HG02763 (cell line): ENCODE results near the gene VANGL2.
A peak's percentile ranks its signal among the peaks of the same experiment; 100 is the strongest.
"Not testable (repeated sequence)": the region's sequence is repeated elsewhere in the genome, so short reads cannot be mapped to it uniquely, and the experiment has no call there.

ENCODE experiments used
- ATAC-seq: cut with Tn5 transposase; IDR thresholded peaks from one replicate; pipeline ENCODE4 v1.9.1; 2021; ENCODE audit warnings: mild to moderate bottlenecking, moderate library complexity; ENCODE audit not compliant: unreplicated experiment

Gene VANGL2

DNA sequence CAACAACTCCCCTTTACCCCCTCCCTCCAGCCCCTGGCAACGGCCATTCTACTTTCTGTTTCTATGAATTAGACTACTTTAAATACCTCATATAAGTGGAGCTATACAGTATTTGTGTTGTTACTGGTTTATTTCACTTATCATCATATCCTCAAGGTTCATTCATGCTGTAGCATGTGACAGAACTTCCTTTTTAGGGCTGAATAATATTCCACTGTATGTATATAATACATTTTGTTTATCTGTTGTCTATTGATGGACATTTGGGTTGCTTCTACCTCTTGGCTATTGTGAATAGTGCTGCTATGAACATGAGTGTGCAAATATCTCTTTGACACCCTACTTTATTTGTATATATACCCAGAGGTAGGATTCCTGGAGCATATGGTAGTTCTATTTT lies 31.3 kb upstream of the VANGL2 start:
- no peak for ATAC-seq

DNA sequence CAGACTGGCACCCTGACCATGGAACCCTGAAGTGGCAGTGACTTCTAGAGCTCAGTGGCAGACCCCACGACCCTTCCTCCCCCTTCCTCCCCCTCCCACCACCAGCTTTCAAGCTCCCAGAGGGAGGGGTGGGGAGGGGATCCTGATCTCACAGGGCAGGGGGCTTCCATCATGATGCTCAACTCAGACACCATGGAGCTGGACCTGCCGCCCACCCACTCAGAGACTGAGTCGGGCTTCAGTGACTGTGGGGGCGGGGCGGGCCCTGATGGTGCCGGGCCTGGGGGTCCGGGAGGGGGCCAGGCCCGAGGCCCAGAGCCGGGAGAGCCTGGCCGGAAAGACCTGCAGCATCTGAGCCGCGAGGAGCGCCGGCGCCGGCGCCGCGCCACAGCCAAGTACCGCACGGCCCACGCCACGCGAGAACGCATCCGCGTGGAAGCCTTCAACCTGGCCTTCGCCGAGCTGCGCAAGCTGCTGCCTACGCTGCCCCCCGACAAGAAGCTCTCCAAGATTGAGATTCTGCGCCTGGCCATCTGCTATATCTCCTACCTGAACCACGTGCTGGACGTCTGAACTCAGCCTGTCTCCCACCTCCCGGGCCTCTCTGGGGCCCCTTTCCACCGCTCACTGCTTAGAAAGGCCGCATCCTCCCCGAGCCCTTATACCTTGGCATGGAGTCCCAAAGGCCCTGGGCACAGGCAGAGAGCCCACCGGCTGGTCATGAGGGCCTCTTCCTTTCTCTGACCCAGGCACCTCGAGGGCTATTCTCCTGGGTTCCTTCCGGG lies 29.6 kb upstream of the VANGL2 start:
- ATAC-seq: no peak

DNA sequence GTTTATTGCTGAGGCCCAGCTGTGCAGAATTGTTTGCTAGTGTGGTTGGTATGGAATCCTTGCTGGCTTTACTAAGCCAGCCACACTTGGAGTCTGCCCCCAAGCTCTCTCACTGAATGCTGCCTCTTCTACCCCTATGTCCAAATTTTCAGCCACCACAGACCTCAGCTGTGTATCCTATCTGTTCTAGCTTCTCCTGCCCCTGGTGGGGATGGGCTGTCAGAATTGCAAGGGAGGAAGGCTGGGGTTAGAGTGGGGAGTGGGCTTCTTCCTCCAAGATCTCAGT lies 29.1 kb upstream of the VANGL2 start:
- no peak for ATAC-seq

DNA sequence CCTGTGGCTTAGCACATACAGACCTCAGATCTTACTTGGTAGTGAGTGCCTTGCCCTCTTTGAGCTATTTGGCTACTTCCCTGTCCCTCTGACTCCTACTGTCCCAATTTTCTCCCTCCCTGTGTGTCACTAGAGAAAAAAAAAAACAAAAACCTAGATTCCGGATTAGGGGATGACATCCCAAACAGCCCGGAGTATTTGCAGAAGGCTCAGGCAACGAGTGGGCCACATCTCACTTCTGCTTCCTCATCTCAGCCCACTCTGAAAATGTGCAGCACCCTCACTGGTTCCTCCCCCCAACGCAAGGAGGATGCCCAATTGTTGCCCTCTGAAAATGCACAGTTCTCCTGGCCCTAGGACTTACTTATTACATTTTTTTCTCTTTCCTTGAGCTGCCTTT lies 28.6 kb upstream of the VANGL2 start:
- ATAC-seq: no peak

DNA sequence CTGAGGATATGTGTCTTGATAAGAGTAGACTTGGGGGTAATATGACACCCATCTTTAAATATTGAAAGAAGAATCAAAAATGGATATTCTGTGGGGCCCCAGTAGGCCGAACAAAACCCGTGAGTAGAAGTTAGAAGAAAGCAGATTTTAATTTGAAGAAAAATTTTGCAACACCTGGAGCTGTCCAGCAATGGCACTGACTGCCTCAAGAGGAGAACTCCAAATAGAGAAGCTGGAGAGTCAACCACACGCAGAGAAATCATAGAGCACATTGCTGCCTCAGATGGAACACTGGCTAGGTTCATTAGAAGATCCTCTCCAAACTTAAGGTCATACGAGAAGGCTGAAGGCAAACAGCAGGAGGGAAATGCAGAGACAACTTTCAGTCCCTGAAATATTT lies 26.7 kb upstream of the VANGL2 start:
- no peak for ATAC-seq

DNA sequence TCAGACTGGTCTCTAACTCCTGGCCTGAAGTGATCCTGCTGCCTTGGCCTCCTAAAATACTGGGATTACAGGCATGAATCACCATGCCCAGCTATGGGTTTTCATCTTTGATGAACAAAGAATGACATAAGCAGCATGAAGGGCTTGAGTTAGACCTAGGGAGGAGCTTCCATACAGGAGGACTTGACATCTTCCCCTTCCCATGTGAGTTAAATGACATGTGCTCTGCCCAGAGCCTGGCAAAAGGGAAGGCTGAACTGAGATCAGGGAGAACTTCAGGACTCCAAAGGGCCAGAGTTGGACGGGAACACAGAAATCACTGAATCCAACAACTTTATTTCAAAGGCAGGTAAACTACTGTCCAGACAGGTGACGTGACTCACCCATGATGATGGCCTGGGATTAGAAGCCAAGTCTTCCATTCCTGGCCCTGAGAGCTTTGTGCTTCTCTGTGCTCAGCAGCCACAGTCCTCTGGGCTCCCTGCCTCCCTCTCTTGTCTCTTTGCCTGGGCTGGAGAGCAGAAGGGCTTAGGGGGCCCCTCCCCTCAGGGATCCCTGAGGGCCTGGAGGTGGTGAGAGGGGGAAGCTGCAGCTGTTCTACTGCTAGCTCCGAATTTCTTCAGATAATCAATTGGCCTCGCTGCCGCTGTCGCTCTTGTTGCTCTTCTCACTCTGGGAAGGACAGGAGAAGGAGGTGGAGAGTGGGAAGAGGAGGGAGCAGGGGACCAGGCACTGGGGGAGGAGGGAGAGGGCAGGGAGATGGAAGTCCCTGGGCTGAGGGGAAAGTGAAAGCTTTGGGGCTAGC lies 25.9 kb upstream of the VANGL2 start:
- no peak for ATAC-seq

DNA sequence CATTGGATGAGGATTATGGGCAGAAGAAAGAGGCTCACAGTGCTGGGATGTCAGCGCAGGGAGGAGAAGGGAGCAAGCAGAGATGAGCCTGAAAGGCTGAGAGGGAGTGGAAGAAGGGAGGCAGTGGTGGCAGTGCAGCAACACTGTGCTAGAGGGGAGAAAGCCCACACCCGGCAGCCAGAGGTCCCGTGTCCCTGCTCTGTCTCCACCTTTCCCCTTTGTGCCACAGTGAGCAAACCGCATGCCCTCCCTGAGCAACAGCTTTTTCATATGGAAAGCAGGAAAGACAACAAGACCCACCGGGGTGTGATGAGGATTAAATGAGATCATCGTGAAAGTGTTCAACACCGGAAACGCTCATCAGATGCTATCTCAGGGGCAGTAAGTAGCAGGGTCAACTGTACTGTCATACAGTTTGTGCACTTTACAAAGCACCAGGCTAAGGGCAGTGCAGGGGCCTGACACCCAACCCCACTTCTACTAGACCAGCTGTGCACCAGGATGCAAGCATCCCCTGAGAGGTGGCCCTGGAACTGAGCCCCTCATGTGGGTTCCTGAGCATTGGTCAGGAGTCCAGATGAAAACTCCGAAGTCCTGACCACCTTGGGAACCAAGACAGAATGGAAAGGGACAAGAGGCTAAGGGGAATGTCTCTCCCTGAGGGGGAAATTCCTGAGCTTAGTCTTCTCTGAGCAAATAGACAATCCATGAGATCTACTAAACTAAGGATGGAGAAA lies 24.4 kb upstream of the VANGL2 start:
- ATAC-seq: no peak

DNA sequence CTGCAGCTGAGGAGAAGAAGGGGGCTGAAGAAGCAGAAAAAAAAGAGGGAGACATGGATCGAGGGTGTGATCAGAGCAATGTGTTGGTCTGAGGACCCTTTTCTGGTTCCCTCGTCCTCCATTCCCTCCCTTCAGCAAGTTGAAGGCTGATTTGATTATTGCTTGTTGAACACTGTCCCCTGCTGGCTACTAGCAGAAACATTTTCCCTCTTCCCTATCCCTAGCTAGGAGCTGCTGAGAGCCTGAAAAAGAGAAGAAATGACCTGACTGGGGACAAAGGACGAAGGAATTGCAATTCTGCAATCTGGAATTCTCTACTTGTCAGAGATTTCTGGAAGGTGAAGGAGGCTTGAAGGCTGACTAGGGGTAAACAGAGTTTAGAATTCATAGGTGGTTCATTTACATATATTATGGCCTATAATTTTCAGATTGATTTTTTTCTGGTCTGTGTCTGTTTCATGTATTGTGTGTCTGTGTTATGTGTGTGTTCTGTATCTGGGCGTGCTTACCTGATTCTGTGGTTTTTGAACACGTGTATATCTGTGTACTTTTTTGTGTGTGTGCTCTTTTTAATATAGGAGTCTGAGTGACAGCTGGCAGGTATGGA lies 23.7 kb upstream of the VANGL2 start:
- ATAC-seq: peak; percentile 43

DNA sequence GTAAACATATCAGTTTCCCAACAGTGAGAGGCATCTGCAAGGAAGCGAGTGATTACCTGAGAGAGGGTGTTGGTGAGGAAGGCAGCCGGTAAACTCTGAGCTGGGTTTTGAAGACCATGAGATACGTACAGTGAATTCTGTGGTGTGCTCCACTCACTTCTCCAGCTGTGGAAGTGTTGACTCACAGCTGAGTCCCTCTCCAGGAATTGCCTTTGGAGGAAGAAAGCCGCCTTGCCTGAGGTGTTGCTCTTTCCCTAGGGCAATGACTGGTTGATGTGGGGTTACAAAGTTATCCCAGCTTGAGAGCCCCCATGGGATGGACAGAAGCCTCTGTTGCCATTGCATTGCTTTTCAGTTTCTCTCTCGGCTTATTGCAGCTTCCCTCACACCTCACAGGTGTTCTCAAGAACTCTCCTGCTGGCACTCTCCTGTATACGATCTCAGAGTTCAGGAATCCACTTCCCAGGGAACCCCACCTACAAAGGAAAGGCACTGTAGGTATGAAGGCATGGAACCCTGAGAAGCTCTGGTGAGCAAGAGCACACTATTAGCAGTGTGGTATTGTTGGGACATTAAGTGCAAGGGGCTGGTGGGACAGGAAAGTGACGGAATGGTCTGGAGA lies 22.7 kb upstream of the VANGL2 start:
- no peak for ATAC-seq

DNA sequence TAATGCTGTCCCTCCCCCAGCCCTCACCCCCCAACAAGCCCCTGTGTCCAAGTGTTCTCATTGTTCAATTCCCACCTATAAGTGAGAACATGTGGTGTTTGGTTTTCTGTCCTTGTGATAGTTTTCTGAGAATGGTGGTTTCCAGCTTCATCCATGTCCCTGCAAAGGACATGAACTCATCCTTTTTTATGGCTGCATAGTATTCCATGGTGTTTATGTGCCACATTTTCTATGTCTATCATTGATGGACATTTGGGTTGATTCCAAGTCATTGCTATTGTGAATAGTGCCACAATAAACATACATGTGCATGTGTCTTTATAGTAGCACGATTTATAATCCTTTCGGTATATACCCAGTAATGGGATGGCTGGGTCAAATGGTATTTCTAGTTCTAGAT lies 15.6 kb upstream of the VANGL2 start:
- not testable (repeated sequence) for ATAC-seq

DNA sequence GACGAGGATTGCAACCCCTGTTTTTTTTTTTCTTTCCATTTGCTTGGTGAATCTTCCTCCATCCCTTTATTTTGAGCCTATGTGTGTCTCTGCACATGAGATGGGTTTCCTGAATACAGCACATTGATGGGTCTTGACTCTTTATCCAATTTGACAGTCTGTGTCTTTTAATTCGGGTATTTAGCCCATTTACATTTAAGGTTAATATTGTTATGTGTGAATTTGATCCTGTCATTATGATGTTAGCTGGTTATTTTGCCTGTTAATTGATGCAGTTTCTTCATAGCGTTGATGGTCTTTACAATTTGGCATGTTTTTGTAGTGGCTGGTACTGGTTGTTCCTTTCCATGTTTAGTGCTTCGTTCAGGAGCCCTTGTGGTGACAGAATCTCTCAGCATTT lies 12.0 kb upstream of the VANGL2 start:
- not testable (repeated sequence) for ATAC-seq

DNA sequence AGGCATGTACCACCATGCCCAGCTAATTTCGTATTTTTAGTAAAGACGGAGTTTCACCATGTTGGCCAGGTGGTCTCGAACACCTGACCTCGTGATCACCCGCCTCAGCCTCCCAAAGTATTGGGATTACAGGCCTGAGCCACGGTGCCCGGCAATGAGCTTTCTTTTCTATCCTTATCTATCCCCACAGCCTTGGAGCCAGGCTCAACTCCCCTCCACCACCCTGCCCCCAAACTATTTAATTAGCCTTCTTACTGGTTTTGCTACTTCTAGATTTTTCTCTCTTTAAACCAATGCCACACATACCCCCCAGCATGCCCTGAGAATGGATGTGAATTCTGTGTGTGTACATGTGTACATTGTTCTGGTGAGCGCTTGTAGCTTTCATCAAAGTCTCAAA lies 5.7 kb upstream of the VANGL2 start:
- no peak for ATAC-seq

DNA sequence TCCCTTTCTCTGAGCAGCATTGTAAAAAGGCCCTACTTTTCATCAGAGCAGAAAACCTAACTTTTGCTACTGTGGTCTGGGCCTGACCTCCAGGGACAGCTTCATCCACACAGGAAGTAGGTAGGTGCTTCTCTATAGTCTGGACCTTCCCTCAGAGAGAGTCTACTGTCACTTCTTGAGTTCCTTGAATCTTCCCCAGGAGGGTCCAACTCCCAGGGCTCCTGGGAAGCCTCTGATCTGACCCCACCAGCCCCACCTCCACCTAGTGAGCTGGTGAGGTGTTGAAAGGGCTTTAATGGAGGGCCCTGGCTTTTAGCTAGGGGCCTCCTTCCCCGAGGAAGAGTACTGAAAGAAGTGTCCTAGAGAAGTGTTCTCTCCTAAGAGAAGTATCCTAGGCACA lies 2.7 kb upstream of the VANGL2 start:
- no peak for ATAC-seq

DNA sequence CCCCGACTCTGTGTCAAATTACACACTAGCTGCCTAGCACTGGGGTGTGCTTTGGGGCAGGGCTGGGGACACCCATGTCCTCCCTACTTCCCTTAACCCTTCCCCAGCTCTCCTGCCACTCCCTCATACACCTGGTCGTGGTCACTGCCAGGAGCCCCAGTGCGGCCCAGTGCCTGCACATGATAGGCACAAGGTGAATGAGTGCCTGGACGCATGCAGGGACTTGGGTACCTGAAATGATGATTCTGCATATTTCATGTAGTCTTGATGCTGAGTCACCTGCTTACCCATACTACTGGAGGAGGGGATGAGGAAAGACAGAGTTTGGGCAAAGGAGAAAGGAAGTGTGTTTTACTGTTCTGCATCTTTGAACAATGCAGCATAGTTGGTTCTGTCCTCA lies 1.5 kb upstream of the VANGL2 start:
- ATAC-seq: no peak

DNA sequence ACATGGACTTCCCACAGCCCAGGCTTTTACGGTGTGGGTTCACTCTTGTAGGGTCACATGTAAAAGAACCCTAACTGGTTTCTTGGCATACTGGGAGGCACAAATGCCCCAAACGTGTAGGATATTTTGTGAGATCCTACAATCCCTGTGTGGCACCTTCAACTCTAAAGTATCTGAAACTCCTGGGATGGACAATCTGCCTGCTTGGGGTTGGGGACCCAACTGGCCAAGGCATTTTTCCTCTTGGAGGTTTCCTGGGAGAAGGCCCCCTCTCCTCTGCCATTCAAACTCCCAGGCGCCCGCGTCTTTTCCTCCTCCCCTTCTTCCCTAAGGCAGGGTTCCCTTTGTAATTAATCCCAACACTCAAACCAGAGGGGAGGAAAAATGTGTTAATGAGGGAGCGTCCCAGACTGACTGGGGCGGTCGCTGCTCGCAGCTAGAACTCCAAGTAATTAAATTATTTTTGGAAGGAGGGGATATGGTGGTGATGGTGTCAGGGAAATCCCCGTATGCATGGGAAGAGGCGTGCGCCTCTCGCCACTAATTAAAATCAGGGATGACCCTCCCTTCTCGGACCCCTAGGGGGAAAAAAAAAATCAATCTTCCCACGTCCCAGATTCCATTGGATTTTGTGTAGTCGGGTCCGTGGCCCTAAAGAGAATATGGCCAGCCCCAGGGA lies 681 bp upstream of the VANGL2 start:
- no peak for ATAC-seq

DNA sequence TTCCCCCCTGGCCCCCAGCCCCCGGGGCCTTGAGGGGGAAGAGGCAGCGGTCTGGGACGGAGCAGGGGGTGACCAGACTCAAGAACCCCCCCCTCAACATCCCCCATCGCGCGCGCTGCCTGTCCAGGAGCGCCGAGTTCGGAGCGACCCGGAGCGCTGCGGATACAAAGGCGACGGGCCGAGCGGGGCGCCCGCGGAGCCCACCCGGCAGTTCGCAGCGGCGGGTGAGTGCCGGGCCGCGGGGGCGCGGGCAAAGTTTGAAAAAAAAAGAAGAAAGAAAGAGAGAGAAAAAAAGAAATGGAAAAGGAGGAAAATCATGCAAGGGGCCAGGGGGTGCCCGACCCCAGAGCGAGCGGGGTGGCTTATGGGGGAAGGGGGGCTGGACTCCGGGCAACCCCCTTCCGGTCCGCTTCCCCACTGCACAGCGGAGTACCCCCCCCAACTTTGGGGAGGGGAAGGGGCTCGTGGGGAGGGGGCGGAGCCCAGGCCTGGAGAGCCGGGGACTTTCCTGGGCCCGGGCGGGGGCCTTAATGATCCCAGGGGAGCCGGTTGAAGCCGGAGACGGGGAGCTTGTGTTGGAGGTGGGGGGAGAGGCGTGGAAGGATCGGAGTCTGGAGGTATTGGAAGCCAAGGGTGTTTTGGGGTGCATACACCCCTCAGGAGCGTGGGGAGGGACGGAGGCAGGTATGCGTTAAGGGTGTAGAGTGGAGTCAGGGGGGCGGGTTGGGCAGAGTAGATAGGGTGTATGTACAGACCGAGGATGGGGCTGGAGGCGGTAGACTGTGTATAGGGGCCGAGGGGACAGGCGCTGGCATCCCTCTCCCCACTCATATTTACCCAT lies 502 bp downstream of the VANGL2 start:
- no peak for ATAC-seq

DNA sequence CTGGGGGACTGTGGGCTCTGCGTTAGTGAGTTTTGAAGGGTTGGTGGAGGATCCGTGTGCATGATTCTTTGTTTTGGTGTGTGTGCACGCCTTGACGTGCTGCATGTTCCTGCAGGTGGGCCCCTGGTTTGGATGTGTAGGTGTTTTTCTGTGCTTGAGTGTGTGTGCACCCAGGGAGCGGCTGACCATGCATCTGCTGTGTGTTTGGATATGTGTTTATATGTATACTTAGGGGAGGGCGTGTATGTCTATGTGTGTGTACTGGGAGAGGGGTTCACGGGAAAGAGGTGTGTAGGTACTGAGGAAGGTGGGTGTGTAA lies 1.1 kb downstream of the VANGL2 start:
- ATAC-seq: no peak

DNA sequence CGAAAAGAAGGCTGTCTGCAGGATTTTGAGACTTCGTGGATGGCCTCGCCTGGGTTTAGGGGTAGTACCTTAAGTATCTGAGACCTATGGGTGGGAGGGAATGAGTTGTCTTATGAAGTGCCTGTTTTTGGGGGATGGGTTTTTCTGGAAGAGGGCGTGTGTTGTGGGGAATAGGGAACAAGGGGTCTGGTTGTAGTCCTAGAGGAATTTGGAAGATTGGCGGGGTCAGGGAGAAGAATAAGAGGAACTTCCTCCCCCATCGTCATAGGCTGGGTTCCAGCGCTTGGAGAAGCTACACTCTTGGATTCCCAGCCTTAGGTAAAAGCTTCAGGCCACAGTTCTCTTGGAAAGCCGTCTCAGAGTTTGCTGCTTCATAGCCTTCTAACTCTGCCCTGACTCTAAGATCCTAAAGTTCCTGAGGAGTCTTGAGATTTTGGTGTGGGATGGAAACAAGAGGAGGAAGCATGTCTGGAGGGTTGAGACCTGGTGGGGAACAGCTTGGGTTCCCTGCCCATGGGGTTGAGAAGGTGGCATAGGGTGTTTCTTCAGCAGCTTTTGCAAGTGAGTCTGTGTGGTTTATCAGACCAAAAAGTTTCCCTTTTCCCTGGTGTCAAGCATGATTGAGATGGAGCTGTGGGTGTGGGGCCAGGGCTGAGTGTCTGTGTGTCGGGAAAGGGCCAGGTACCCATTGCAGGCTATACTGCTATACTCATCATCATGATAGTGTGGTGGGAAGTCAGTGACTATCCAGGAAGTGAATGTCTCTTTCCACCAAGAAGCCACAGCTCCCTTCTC lies 1.8 kb downstream of the VANGL2 start:
- no peak for ATAC-seq

DNA sequence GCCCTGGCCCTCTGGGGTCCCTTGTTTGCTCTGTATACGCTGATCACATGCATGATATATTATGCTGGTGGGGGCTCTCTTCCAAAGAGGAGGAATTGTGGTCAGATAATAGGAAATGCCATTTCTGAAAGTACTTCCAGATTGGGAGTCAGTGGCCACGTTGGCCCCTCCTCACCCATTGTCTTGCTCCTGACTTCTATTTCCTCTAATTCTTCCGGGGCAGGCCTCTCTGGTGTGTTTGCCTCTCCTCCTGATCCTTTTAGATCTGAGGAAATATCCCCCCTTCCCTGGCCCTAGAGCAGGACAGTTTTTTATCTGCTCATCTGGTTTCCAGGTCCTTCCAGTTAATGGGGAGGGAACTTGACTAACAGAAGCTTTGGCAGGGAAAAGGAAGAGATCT lies 2.9 kb downstream of the VANGL2 start:
- no peak for ATAC-seq
